ENCODE data around the gene FAM72A. TPM values are rescaled to one million over a fixed set of nuclear protein-coding genes. Genes with fewer than 3 reads are reported as not detected.
"Not testable (repeated sequence)": the region's sequence is repeated elsewhere in the genome, so short reads cannot be mapped to it uniquely, and the experiment has no call there.

FAM72A gene
- polyA plus RNA-seq, 1 donor: 5.4 TPM

DNA sequence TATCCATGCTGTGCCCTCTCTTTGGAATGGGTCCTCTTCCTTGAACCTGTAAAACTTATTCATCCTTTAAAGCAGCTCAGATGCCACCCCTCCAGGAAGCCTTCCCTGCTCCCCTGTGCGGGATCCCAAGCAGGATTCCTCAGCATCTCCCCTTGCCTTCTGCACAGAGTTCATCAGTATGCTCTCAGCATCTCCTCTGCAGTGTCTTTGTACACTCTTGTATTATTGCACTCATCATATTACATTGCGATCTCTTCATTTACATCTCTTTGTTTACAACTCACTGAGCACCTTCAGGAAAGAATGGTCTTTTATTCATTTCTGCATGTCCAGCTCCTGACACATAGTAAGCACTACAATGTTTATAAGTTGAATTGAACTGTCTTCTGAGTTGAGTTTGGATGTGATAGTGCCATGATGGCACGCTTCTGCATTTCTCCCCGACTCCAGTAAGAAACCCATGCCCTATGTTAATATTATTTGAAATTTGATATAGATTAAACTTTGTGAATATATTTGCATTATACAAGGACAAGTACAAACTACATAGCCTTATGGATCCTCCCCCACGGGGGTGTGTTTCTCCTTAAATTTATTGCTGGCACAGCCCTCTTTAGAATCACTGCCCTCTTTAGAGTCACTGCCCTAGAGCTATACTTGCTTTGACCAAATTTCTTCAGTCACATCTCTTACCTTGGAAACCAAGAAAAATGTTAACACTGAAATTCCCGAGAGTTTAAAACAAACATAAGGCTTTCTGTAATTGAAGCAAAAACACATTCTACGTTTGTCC, 13.2 kb upstream of the FAM72A start:
- not testable (repeated sequence) for DNase-seq

DNA sequence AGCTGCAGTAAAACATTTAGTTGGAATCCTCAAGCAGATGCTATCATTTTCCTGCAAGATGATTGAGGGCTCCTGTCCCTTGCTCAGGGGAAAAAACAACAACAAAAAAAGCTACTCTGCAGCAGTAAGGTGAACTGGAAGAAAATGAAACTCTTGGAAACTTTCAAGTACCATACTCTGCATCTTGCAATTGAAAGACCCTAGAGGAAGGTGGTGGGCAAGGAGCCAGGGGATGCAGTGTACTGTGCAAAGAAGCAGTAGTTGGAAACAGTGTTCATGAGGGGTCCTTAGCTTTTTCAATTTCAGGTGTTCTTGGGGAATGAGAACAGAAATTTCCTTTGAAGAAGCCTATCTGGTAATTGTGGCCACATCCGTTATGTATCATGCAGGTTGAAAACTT, 8.2 kb upstream of the FAM72A start:
- peak; percentile 1 for DNase-seq

DNA sequence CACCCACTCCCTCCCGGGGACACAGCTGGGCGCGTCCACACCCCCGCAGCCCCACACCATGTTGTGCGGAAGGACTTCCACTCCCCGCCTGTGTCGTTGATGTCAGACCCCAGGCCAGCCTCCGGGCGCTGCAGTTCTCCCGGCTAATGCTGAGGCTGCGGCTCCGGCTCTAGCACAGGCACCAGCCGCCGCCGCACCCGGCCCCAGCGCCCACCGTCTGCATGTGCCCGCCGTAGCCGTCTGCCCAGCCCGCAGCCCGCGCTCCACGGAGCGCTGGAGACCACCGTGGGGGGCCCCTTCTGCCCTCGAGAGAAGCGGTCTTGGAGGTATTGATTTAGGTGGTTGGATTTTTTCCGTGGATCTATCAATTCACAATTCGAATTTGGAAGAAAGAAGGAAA, 2.9 kb upstream of the FAM72A start:
- not testable (repeated sequence) for DNase-seq

DNA sequence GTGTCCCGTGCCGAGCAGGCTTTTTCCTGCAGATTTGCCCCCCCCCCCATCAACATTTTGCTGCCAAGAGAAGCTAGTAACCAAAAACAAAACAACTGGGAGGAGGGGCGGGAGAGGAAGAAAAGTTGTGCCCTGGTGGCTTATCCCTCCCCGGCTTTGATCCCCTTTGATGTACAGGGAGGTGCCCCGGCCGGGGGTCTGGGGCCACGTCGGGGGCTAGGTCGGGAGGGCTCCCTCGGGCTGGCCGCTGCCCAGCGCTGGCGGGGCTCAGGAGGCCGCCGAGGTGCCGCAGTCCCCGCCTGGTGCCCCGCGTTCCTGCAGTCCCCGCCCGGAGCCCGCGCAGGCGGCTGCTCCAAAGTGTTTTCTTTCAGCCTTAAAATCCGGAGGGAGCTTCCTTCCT, 2.2 kb upstream of the FAM72A start:
- DNase-seq: peak; percentile 12

DNA sequence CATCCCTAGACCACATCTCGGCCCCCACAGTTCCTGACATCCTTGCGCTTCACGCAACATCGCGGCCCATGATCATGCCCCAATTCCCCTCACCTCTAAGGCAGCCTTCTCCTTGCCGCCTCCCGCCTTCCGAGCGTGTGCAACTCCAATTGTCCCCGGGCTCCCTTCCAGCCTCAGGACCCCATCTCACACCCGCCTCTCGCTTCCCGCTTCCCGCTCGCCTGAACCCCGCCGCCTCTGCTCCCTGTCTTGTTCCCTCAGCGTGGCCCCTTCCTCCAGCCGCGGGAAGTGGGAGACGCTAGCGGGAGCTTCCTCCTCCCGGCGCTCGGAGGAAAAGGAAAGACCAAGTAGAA, 1.5 kb upstream of the FAM72A start:
- DNase-seq: not testable (repeated sequence)

DNA sequence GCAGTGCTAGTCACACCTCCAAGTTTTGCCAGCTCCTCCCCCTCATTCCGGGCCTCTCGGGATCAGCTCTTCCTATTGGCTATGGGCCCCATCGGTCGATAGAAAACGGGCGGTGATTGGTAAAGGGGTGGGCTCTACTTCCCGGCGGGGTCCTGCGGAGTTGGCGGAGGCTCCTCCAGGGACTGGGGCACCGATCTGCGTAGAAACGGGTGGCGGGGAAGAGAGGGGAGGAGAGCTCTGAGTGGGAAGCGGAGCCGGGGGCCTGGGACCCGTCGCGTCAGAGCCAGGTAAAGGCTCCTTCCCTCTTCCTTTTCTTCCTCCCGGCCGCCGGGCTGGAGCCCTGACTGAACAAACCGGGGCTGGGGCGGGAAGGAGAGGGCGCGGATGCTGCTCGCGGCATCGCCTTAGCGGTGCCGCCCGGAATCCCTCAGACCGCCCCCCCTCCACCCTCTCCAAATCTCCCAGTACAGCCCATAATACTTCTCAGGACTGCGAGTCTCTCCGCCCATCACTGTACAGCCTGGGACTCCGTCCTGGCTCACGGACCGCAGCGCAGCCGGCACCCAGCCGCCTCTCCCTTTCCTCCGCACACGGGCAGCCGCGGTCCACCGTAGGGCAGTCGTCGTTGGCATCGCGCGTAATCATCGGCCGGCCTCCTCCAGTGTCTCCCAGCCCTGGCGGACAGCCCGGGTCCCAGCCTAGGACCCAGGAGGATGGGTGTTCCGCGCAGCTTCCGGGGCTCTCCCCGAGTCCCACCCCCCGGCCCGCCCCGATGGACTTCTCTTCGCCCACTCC, 922 bp upstream of the FAM72A start, which contains the start of gene SRGAP2:
Gene SRGAP2 (plus strand): TSS at position 178 of the 795 bp plus-strand sequence. CDS start 2,430 bp downstream, outside the sequence.
- peak; percentile 71 for DNase-seq

DNA sequence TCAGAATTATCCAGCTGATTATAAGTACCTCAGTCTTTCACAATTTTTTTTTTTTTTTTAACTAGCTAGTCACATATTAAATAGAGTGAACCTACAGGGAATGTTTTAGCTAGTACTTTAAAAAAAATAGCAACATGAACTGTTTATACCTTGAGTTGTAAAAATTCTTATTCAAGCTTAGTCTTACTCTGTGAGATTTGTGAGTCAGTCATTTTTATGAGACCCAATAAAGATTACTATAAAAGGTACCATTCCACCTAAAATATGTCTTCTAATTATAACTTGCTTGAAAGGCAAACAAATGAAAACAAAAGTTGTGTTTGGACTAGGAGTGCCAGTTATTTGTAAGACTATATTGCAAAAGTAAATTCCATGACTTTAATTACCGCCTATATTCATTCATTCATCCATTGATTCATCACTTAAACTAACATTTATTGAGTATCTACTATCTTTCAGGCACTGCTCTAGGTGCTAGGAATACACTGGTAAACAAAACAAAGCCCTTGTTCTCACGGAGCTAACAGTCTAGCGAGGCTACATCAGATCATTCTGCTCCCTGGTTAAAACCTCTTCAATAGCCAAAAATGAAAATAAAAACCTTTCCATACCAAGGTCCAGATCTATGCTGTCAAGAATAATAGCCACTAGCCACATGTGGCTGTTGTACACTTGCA, 5.8 kb downstream of the FAM72A start:
- DNase-seq: not testable (repeated sequence)

DNA sequence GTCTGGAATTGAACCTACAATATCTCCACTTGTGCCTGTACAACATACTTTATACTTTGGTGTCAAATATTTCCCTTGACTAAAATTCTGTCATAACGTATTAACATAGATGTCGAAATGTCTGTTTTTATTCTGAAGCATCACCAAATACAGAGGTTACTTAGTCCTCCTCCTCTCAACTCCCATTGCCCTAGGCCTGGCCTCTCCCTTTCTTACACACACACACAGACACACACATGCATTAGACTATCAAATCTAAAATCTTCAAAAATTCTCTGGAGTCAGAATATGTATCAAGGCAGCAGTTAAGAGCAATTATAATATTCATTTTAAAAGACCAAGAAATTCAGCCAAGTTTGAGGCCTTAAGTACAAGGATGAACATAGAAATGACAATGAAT, 7.5 kb downstream of the FAM72A start:
- not testable (repeated sequence) for DNase-seq

DNA sequence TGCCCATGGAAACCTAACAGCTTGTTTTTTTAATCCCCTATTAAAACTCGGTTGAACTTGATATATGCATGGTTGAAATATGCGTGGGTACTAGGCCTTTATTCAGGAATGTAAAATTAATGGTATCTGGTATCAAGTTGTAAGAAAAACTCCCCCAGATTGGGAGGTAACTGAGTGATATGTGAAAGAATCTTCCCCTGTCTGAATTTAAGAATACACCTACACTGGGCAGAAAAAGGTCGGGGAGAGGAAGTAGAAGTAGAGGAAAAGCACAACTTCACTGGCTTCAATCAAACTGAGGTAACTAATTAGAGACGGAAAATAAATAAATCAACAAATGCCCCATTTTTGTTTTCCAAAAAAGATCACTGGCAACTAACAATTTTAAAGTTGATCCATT, 15.8 kb downstream of the FAM72A start:
- not testable (repeated sequence) for DNase-seq

DNA sequence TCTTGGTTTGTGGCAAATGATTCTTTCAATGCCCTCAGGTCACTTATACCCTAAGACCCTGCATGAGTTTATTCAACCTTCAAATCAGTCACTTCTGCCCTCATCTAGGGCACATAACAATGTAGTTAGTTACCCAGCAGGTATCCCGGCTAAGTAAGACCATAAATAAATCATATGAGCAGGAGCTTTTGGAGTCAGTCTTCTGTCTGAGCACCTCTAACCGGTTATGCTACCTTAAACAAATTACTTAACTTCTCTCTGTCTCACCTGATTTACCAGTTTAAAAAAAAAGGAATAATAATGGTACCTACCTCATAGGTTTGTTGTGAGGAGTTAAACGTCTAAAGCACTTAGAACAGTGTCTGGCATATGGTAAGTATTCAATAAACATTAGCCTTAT, 16.9 kb downstream of the FAM72A start:
- DNase-seq: not testable (repeated sequence)

DNA sequence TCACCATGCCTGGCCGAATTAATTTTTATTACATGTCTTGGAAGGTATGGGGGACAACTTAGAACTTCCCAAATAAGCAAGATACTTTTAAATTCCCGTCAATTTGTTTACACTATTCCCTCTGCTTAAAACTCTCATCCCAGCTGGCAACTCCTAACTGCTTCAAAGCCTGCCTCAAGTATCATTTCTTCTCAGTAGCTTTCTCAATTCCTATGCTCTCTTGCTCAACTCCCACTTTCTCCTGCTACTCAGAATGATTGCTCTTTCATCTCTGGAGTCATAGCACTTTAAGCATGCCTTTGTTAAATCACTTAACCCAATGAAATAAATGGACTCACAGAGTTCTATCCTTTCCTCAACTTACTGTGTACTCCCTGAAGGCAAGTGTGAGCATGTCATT, 18.9 kb downstream of the FAM72A start:
- not testable (repeated sequence) for DNase-seq

DNA sequence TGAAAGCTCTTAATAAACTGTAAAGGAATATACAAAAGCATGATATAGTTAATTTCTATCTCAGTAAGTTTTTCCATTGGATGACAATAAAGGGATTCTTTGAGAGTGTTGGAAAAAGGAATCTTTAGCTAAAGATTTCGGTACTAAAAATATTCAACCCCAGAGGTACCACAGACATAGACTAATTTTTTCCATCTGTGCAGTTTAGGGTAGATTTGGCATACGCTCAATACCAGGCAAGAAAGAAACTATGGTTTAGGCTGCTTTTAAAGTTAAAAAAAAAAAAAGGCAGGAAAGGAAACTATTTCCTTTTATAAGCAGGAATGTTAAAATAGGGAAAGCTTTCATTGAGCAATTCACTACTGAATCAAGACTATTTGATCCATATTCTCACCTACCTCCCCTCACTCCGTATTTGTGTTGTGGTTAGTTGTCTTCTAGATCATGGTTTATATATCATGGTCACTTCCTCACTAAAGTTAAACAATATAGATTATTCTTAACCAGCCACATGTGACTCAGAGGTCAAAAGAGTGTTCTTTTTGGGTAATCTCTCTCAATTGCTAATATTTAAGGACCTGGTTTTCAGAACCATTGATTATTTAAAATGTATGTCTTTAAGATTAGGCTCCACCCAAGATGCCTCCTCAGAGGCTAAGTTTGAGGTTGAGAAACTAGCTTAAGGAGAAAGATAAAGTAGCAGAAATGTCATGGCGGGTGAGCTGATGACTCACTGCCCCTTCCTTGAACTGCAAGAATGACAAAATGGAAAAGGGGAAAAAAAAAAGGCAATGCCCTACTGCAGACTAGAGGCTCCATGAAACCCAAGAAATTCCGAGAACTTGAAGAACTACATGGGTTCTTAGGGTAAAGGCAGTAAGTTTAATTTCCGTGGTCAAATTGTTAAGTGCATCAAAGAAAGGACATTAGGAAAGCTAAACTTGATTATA, 20.0 kb downstream of the FAM72A start:
- not testable (repeated sequence) for DNase-seq

DNA sequence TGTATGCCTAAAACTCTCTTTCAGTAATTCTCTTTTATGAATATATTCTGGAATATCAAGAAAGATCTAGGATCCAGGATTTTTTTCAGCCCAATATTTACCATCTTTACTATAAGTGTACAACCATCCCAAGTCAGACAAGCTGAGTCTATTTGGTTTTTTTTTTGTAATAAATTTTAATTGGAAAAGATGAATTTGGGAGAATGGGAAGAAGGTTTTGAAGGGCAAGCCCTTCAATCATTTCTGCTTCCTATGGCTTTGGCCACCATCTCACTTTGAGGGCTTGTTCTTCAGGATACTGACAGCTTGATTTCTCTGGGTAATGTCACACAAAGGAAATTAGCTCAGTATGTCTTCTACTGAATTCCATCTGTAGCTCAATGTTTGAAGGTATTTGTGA, 23.0 kb downstream of the FAM72A start:
- DNase-seq: not testable (repeated sequence)

DNA sequence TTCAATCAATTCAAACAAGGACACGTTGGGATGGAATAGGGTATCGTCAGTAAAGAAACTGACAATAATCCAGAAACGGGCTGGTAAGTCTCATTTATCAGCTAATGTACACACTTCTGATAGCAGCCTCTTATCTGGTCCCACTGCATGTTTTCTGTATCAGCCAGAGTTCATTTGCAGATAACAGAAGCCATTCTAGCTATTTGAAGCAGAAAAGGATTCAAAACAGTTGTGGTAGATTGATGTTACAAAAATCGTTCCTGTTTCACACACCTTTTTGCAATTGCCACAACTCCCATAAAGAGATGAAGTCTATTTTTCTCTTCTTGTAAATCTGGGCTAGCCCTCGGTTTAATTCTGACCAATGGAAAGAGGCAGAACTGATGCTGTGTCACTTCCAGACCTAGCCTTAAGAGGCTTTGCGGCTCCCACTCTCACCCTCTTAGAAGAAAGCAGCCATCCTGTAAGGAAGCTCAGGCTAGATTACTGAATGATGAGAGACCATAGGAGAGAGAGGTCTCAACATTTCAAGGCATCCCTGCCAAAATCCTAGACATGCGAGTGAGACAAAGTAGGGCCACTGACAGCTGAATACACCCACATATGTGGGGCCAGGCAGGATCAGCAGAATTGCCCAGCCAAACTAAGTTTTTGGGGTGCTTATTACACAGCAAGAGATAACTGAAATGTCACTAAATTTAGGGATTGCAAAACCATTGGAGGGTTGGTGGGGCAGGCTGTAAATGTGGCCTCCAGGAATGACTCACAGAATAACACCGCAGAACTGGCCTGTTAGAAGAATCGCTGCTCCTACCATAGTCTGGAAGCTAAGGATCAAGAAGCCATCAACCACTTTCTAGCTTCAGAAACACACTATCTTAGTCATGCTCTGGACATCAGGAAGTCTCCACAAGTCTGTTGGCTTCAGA, 24.3 kb downstream of the FAM72A start:
- DNase-seq: not testable (repeated sequence)

DNA sequence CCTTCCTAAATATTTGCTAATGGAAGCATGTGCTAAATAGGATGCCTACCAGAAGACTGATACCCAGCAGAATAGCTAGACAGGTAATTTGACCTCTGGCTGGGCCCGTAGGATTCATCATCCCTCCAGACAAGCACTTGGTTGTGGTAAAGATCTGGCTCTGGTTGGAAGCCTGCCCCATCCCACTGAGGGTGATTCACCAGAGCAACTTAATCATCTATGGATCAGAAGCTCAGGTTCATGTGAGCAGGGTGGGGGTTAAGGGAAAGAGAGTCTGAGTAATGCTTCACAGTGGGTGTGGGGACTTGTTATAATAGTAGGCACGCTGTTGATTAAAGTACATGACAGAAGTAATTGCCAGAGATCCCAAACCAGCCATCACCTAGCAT, 26.5 kb downstream of the FAM72A start:
- DNase-seq: not testable (repeated sequence)

DNA sequence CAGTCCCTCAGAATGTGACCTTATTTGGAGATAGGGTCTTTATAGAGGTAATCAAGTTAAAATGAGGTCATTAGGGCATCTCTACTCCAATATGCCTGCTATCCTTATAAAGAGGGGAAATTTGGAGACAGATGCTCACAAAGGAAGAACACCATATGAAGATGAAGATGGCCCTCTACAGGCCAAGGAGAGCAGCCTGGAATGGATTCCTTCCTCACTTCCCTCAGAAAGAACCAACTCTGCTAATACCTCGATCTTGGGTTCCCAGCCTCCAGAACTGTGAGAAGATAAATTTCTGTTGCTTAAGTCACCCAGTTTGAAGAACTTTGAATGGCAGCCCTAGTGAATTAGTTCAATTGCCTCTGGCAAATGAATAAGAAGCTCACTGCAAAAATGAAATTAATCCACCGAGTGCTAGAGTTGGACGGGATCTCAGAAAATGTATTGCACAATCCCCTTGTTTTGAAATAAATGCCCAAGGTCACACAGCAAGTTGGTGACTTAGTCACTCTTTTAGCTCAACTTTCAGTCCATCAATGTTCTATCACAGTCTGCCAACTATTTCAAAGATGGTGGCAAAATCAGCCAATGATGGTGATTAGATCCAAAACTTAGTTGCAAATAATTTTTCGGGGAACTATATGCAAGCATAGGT, 27.1 kb downstream of the FAM72A start:
- not testable (repeated sequence) for DNase-seq

DNA sequence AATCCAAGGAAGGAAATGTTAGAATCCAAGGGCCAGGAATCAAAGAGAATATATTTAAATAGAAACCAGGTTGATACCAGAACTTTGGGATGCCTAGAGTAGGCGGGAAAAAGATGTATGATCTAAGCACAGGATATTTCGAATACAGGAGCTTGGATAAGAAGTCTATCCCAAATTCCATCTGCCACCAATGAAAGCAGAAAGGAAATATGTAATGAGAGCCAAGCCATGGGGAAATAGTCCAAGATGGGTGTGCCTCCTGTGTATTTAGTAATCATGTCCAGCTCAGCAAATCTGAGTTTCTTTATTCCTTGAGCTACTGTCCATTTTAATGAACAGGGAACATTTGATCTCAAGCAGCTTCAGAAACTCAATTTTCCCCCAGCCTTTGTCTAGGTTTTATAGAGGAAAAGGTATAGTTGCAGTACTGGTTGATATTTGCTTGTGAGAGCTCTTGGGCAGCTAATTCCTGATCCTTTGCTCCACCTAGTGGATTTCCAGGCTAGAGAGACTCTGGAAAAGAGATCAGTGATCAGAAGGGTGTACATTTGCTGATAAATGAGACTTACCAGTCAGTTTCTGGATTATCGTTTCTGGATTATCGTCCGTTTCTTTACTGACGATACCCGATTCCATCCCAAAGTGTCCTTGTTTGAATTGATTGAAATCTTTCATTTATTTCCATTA, 28.3 kb downstream of the FAM72A start:
- DNase-seq: peak; percentile 42

DNA sequence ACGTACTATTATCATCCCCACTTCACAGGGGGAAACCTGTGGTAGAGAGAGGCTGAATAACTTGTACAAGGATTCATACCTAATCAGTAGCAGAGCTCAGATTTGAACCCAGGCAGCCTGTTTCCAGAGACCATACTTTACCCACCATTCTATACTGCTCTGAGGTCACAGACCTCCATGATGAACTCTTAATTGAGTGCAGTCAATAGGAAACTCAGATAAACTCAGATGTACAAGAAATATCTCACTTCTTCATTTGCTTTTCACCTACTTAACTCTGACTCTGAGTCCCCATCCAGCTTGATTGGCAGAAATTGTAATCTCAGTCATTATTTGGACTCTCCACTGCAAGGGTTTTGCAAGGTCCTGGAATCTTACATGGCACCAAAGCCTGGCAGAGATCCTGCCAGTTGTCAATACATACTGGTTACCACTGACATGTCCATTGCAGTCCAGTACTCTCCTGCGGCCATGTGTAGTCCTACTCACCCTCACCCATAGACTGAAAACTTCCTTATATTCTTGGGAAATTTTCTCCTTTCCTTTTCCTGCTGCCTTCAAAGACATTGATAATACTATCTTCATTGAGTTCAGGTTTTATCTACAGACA, 29.4 kb downstream of the FAM72A start:
- DNase-seq: not testable (repeated sequence)

DNA sequence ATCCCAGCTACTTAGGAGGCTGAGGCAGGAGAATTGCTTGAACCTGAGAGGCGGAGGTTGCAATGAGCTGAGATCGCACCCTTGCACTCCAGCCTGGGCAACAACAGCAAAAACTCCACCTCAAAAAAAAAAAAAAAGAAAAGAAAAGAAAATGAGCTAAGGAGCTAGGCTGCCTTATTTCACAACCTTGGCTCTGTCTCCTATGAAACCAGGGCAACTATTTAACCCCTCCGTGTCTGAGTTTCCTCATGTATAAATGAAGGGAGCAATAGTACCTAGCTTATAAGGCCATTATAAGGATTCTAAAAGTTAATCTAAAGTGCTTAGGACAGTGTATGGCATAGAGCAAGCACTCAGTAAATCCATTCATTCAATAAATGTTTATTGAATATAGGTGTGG, 32.8 kb downstream of the FAM72A start:
- DNase-seq: not testable (repeated sequence)

Data from hindlimb muscle (tissue), 1 donor.